Stomach (tissue), 4 donors: ENCODE data around the gene ACTBL2.

Experiments
- POLR2A ChIP-seq, 4 donors: fragments of 450-650 bp; IDR thresholded peaks; one replicate each; pipeline ENCODE4 v1.6.1; 2016; ENCODE audit warnings: antibody characterized with exemption in 4 of 4, control low read depth in 2 of 4, mild to moderate bottlenecking in 1 of 4, moderate library complexity in 1 of 4
- POLR2AphosphoS5 ChIP-seq, 3 donors: sonication (generic); formaldehyde crosslinking; IDR thresholded peaks; one replicate each; pipeline ENCODE4 v1.6.1; 2016; ENCODE audit warnings: antibody characterized with exemption in 3 of 3
- TF ChIP-seq, protein P1 (sequence below), 7 experiments: fragments of 450-650 bp in 4 of 7; fragments of 200-600 bp in 3 of 7; sonication (generic) in 3 of 7; IDR thresholded peaks; one replicate each; pipeline ENCODE4 v1.5.1; 2016 to 2019; ENCODE audit warnings: antibody characterized with exemption in 7 of 7, control low read depth in 2 of 7, mild to moderate bottlenecking in 1 of 7

DNA sequence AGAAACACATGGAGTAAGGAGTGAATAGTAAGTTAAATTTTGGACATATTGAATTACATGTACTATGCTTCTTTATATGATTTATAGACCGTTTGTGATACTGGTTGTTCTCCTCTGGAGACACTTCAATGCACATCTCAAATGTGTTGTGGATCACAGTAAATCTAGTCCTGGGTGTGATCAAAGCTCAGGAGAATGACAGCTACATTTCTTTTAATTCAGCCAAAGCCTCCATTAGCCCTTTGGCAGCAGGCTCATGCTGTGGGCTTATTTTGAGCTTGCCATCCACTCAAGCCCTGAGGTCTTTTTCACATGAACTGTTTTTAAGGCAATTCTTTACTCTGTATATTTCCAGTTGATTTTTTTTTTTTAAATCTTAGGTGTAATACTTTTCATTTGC lies 34.6 kb upstream of the ACTBL2 start:
- TF ChIP-seq, protein P1, sequence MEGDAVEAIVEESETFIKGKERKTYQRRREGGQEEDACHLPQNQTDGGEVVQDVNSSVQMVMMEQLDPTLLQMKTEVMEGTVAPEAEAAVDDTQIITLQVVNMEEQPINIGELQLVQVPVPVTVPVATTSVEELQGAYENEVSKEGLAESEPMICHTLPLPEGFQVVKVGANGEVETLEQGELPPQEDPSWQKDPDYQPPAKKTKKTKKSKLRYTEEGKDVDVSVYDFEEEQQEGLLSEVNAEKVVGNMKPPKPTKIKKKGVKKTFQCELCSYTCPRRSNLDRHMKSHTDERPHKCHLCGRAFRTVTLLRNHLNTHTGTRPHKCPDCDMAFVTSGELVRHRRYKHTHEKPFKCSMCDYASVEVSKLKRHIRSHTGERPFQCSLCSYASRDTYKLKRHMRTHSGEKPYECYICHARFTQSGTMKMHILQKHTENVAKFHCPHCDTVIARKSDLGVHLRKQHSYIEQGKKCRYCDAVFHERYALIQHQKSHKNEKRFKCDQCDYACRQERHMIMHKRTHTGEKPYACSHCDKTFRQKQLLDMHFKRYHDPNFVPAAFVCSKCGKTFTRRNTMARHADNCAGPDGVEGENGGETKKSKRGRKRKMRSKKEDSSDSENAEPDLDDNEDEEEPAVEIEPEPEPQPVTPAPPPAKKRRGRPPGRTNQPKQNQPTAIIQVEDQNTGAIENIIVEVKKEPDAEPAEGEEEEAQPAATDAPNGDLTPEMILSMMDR (IDR thresholded peaks at IDR 0.05): no peak
- TF ChIP-seq POLR2A (IDR thresholded peaks at IDR 0.05) (no peak), POLR2AphosphoS5 (IDR thresholded peaks at IDR 0.05) (no peak)
